A549 (cell line): ENCODE measurements around the gene TACC2. TPM values are rescaled to one million over a fixed set of nuclear protein-coding genes. Genes with fewer than 3 reads are reported as not detected.
A peak's percentile ranks its signal among the peaks of the same experiment; 100 is the strongest.

Experiments used
- ATAC-seq, 2 experiments: fragments of 200-7000 bp in 1 of 2; fragments of >200 bp in 1 of 2; cut with Nextera tagmentation in 1 of 2; cut with Tn5 transposase in 1 of 2; 3 replicates each; pipeline versions ENCODE4 v1.8.0 to v1.9.1; 2018 to 2020; ENCODE audit warnings: mild to moderate bottlenecking in 1 of 2, moderate library complexity in 1 of 2
- CTCF ChIA-PET: fragments of 300-600 bp; sonication (Branson Sonifier 250); formaldehyde crosslinking; extraction: SDS; loops from one replicate; lab custom pipeline; 2021; ENCODE audit warnings: antibody characterized with exemption, inconsistent platforms; lab: Yijun Ruan, JAX
- POLR2A ChIA-PET: fragments of 350-600 bp; formaldehyde crosslinking; extraction: SDS; loops from one replicate; lab custom pipeline; 2021; ENCODE audit warnings: antibody characterized with exemption, inconsistent platforms; lab: Yijun Ruan, JAX
- DNase-seq, 2 experiments: peaks; one replicate each; pipeline versions ENCODE4 v3.0.0 to v3.0.0-alpha.2; 2011 to 2016; ENCODE audit warnings: low read depth in 1 of 2, low spot score in 1 of 2
- FAIRE-seq: peaks from 2 replicates; lab custom pipeline; 2011; peaks lifted over from hg19 to GRCh38; lab: Jason Lieb, UNC
- H3K27ac ChIP-seq, 2 experiments: fragments of >200 bp; sonication (Bioruptor Twin); formaldehyde crosslinking; 3 replicates each; pipeline ENCODE4 v1.5.1; 2016 to 2017
- H3K4me1 ChIP-seq: fragments of >200 bp; sonication (Bioruptor Twin); formaldehyde crosslinking; 3 replicates; pipeline ENCODE4 v1.6.1; 2016
- H3K4me2 ChIP-seq: fragments of >200 bp; sonication (Bioruptor Twin); formaldehyde crosslinking; 3 replicates; pipeline ENCODE4 v1.6.1; 2016
- H3K4me3 ChIP-seq: fragments of >200 bp; sonication (Bioruptor Twin); formaldehyde crosslinking; 3 replicates; pipeline ENCODE4 v1.5.1; 2016
- H3K9me3 ChIP-seq: fragments of >200 bp; sonication (Bioruptor Twin); formaldehyde crosslinking; 3 replicates; pipeline ENCODE4 v1.6.1; 2016
- CEBPB ChIP-seq, 2 experiments: fragments of >200 bp in 1 of 2; sonication (Bioruptor Twin) in 1 of 2; formaldehyde crosslinking in 1 of 2; IDR thresholded peaks; 2 replicates each; pipeline ENCODE4 v1.6.1; 2012 to 2016
- CHD2 ChIP-seq: fragments of 150-350 bp; IDR thresholded peaks from 2 replicates; pipeline ENCODE4 v1.6.1; 2014; ENCODE audit warnings: low read length; ENCODE audit not compliant: partially characterized antibody
- EP300 ChIP-seq, 2 experiments: fragments of >200 bp; sonication (Bioruptor Twin); formaldehyde crosslinking; IDR thresholded peaks; 2 replicates in 1 of 2; 3 replicates in 1 of 2; pipeline ENCODE4 v1.6.1; 2016 to 2017
- FOSL2 ChIP-seq, 2 experiments: fragments of 450-650 bp in 1 of 2; fragments of >200 bp in 1 of 2; sonication (Bioruptor Twin) in 1 of 2; formaldehyde crosslinking; IDR thresholded peaks; 2 replicates each; pipeline versions ENCODE4 v1.5.0 to v1.6.1; 2016 to 2020; ENCODE audit warnings: mild to moderate bottlenecking in 1 of 2, moderate library complexity in 1 of 2
- FOXS1 ChIP-seq: fragments of 250-450 bp; sonication (Bioruptor Pico); IDR thresholded peaks from 2 replicates; pipeline ENCODE4 v1.5.0; 2020; ENCODE audit warnings: mild to moderate bottlenecking, moderate library complexity
- GATA3 ChIP-seq: IDR thresholded peaks from 2 replicates; pipeline ENCODE4 v1.6.1; 2012; ENCODE audit warnings: borderline replicate concordance
- HOXA7 ChIP-seq: fragments of 250-450 bp; sonication (Bioruptor Pico); IDR thresholded peaks from 2 replicates; pipeline ENCODE4 v1.5.0; 2020; ENCODE audit warnings: mild to moderate bottlenecking, moderate library complexity
- JUN ChIP-seq, 2 experiments: fragments of >200 bp; sonication (Bioruptor Twin); formaldehyde crosslinking; IDR thresholded peaks; 2 replicates in 1 of 2; 3 replicates in 1 of 2; pipeline ENCODE4 v1.6.1; 2016 to 2017
- MAFK ChIP-seq: fragments of 450-650 bp; IDR thresholded peaks from 2 replicates; pipeline ENCODE4 v1.6.1; 2014; ENCODE audit not compliant: partially characterized antibody
- NFE2L2 ChIP-seq: fragments of 150-350 bp; conservative IDR thresholded peaks from 2 replicates; pipeline ENCODE4 v1.6.1; 2014; ENCODE audit warnings: low read length
- NR3C1 ChIP-seq: fragments of >200 bp; sonication (Bioruptor Twin); formaldehyde crosslinking; IDR thresholded peaks from 3 replicates; pipeline ENCODE4 v1.6.1; 2017
- POLR2A ChIP-seq: IDR thresholded peaks from 2 replicates; pipeline ENCODE4 v1.6.1; 2012; ENCODE audit warnings: mild to moderate bottlenecking, low read length
- RFX5 ChIP-seq: fragments of 450-650 bp; IDR thresholded peaks from 2 replicates; pipeline ENCODE4 v1.7.1; 2014; ENCODE audit warnings: antibody characterized with exemption, mild to moderate bottlenecking, moderate library complexity
- RNF2 ChIP-seq: fragments of 200-600 bp; sonication (generic); IDR thresholded peaks from 2 replicates; pipeline ENCODE4 v1.6.1; 2016; ENCODE audit warnings: low read depth, mild to moderate bottlenecking, antibody characterized with exemption, moderate library complexity, borderline replicate concordance
- ZNF302 ChIP-seq: fragments of 250-450 bp; sonication (Bioruptor Pico); IDR thresholded peaks from 2 replicates; pipeline ENCODE4 v1.9.0; 2021; ENCODE audit warnings: inconsistent platforms, mild to moderate bottlenecking, moderate library complexity
- WGBS: methylation state at CpG from one replicate; pipeline ENCODE4 v1.1.6; 2017; ENCODE audit errors: missing lambda C conversion rate; 5-methylcytosine and 5-hydroxymethylcytosine counted together
- polyA plus RNA-seq, 4 experiments: library from polyadenylated mRNA; depleted of rRNA in 3 of 4; stranded (reverse); fragments of >200 nt; fragmentation: RNase III in 1 of 4; extraction: RNeasy Plus Mini Kit Qiagen cat#74134 plus additional on column Dnase treatment in 1 of 4; gene quantifications; 2 replicates in 3 of 4; 3 replicates in 1 of 4; pipeline ENCODE4 v1.2.3, GENCODE V29; 2011 to 2017
- TF ChIP-seq, protein P1 (sequence below): IDR thresholded peaks from 2 replicates; pipeline ENCODE4 v1.6.1; 2012
- TF ChIP-seq, protein P2 (sequence below): IDR thresholded peaks from 2 replicates; pipeline ENCODE4 v1.6.1; 2012
- TF ChIP-seq, protein P3 (sequence below): fragments of 450-650 bp; IDR thresholded peaks from 2 replicates; pipeline ENCODE4 v1.6.1; 2014; ENCODE audit warnings: antibody characterized with exemption
- TF ChIP-seq, protein P4 (sequence below): fragments of 250-450 bp; sonication (Bioruptor Pico); IDR thresholded peaks from 2 replicates; pipeline ENCODE4 v1.5.0; 2021; ENCODE audit warnings: mild to moderate bottlenecking, moderate library complexity, borderline replicate concordance
- TF ChIP-seq, protein P5 (sequence below): fragments of 250-450 bp; sonication (Bioruptor Pico); IDR thresholded peaks from 2 replicates; pipeline ENCODE4 v1.5.0; 2020; ENCODE audit warnings: low read depth, mild to moderate bottlenecking, moderate library complexity
- TF ChIP-seq, protein P6 (sequence below): fragments of >200 bp; sonication (Bioruptor Twin); formaldehyde crosslinking; IDR thresholded peaks from 3 replicates; pipeline ENCODE4 v1.6.1; 2016

Gene TACC2
- polyA plus RNA-seq, 2 of the 4 experiments (the other 2 are of a cell fraction): 83.3 to 128 TPM

DNA sequence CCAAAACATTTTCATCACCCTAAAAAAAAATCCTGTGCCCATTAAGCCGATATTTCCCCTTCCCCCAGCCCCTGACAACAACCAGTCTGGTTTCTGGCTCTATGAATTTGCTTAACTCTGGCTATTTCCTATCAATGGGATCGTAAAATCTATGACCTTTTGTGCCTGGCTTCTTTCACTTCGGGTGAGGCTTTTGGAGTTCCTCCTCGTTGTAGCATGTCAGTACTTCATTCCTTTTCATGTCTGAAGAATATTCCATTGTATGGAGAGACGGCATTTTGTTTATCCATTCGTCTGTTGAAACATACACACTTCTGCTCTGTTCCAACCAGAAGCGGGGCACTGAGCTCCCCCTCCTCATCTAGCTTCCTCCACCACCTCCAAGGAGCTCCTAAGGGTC, 29.5 kb downstream of the TACC2 start:
- ChIA-PET CTCF (interaction anchor here (0.9 kb wide), 1 partner anchor 11 kb away, joined by 3 read pairs; no protein-coding TSS in a partner anchor), POLR2A (no interaction called here)
- Histone ChIP-seq H3K27ac (peak overlapping the region; percentile 58 to 77; a peak in 5 of 6 replicates), H3K4me1 (peaks cover 17% of the 10 kb centered on the region), H3K9me3 (no peaks in the 10 kb centered on the region), H3K4me3 (no peak overlapping the region), H3K4me2 (peak overlapping the region; percentile 85)
- ATAC-seq (no peak; a peak in 1 of 6 replicates), DNase-seq (no peak), FAIRE-seq (no peak)
- TF ChIP-seq CEBPB (IDR thresholded peaks at IDR 0.05): no peak
- TF ChIP-seq, protein P1, sequence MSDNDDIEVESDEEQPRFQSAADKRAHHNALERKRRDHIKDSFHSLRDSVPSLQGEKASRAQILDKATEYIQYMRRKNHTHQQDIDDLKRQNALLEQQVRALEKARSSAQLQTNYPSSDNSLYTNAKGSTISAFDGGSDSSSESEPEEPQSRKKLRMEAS: no peak
- TF ChIP-seq POLR2A: no peak
- TF ChIP-seq, protein P2, sequence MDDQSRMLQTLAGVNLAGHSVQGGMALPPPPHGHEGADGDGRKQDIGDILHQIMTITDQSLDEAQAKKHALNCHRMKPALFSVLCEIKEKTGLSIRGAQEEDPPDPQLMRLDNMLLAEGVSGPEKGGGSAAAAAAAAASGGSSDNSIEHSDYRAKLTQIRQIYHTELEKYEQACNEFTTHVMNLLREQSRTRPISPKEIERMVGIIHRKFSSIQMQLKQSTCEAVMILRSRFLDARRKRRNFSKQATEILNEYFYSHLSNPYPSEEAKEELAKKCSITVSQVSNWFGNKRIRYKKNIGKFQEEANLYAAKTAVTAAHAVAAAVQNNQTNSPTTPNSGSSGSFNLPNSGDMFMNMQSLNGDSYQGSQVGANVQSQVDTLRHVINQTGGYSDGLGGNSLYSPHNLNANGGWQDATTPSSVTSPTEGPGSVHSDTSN: no peak
- no peak for TF ChIP-seq ZNF302 (CRISPR knock-in tag)
- no peak for TF ChIP-seq FOXS1 (CRISPR knock-in tag)
- TF ChIP-seq, protein P3, sequence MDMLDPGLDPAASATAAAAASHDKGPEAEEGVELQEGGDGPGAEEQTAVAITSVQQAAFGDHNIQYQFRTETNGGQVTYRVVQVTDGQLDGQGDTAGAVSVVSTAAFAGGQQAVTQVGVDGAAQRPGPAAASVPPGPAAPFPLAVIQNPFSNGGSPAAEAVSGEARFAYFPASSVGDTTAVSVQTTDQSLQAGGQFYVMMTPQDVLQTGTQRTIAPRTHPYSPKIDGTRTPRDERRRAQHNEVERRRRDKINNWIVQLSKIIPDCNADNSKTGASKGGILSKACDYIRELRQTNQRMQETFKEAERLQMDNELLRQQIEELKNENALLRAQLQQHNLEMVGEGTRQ: no peak
- TF ChIP-seq HOXA7 (CRISPR knock-in tag): no peak
- TF ChIP-seq GATA3: no peak
- no peak for TF ChIP-seq EP300 (IDR thresholded peaks at IDR 0.05)
- TF ChIP-seq CHD2: no peak
- no peak for TF ChIP-seq JUN (IDR thresholded peaks at IDR 0.05)
- TF ChIP-seq NFE2L2: no peak
- WGBS: 66% methylated on average over 7 of the region's 7 CpGs

DNA sequence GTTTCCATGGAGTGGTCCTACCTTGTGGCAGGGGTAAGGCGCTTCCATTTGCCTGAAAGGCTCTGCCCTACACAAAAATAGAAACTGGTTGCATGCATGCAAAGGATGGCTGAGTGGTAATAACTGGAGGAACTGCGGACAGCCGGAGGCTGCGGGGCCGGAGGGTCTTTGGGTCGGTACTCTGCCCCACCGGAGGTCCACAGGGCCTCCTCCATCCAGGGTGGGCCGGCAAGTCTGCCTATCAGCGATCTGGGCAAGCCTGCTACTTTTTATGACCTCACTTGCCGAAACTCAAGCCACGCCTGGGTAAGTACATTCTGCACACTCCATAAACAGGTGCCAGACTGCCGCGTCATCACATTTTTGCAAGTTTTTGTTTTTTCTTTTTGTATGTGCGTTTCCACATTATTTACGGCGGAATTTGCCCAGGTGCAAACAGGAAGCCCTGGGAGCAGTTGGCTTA, 30.0 kb downstream of the TACC2 start:
- TF ChIP-seq MAFK (peak; percentile 95), NR3C1 (no peak)
- Histone ChIP-seq H3K4me3 (peak overlapping the region; percentile 32), H3K27ac (peak overlapping the region; percentile 58 to 77), H3K4me2 (peak overlapping the region; percentile 85), H3K4me1 (peaks cover 17% of the 10 kb centered on the region), H3K9me3 (no peaks in the 10 kb centered on the region)
- ChIA-PET POLR2A (no interaction called here), CTCF (interaction anchor here (0.9 kb wide), 1 partner anchor 11 kb away, joined by 3 read pairs; no protein-coding TSS in a partner anchor)
- no peak for FAIRE-seq
- ATAC-seq: peak; percentile 57 to 64; a peak in 5 of 6 replicates
- WGBS: 50% methylated on average over 16 of the region's 16 CpGs
- peak in 1 of 2 experiments; percentile 33 for DNase-seq

DNA sequence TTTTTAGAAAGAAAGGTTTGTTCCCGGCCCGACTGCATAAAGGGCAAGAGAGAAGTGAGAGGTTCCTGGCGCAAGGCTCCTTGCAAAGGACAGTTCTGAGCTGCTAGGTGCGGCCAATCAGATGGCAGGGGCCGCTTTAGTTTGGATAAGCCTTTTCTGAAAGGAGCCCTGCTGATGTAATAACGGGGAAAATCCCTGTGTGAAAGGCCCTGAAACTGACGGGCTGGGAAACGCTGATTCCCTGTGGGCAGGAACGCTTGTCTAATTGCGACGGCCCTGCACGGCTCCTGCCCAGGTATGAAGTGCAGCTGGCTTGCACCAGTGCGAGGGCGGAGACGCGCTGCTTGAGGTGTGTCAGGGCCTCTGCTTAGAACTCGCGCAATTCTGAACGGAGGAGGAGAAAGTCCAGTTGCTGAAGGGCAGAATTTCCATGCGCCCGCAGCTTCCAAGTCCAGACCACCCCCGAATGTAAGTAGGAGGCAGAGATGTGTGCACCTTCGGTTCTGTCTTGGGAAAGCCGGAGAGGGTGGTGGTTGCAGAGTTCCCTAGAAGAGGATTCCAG, 30.5 kb downstream of the TACC2 start:
- peak in 1 of 2 experiments; percentile 47 for DNase-seq
- H3K4me2 ChIP-seq: peak overlapping the region; percentile 85
- H3K27ac ChIP-seq: peak overlapping the region; percentile 58 to 77
- 30% methylated on average over 24 of the region's 24 CpGs for WGBS
- H3K4me1 ChIP-seq: peaks cover 17% of the 10 kb centered on the region
- no peak for FAIRE-seq
- POLR2A ChIA-PET: no interaction called here
- H3K4me3 ChIP-seq: peak overlapping the region; percentile 32
- TF ChIP-seq, protein P1: 0 out of 2 replicates have a peak, but pooled peaks have one; percentile 14
- no peak for TF ChIP-seq RFX5
- H3K9me3 ChIP-seq: no peaks in the 10 kb centered on the region
- CTCF ChIA-PET: interaction anchor here (0.7 kb wide), 1 partner anchor 32 kb away, joined by 4 read pairs; no protein-coding TSS in a partner anchor
- peak; percentile 68 to 75 for ATAC-seq

DNA sequence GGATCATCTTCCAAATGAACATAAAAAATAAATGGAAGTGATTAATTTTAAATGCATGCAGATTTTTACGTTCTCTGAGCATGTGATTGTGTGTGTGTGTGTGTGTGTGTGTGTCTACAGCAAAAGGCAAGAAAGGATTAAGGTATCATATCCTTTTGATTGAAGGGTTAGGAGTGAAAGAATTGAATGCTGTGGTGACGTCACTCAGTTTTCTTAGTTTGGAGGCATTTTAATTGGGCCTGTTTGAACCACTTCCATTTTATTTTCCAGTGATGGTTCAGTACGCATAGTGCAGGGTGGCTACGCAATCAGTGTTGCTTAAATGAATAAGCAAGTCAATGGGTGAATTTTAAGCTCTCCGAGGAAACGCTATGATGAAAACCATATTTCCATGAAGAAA, 31.3 kb downstream of the TACC2 start:
- no peaks in the 10 kb centered on the region for H3K9me3 ChIP-seq
- FAIRE-seq (no peak), ATAC-seq (no peak), DNase-seq (no peak)
- no peak overlapping the region for H3K4me3 ChIP-seq
- H3K27ac ChIP-seq: no peak overlapping the region
- POLR2A ChIA-PET: no interaction called here
- peaks cover 17% of the 10 kb centered on the region for H3K4me1 ChIP-seq
- CTCF ChIA-PET: interaction anchor here (0.7 to 1.4 kb wide), 3 partner anchors 8 to 92 kb away, joined by 3 to 4 read pairs (median 3); no protein-coding TSS in a partner anchor
- peak overlapping the region; percentile 85 for H3K4me2 ChIP-seq
- WGBS: 93% methylated on average over 6 of the region's 6 CpGs
- TF ChIP-seq RNF2: no peak
- TF ChIP-seq CHD2: no peak
- TF ChIP-seq, protein P4, sequence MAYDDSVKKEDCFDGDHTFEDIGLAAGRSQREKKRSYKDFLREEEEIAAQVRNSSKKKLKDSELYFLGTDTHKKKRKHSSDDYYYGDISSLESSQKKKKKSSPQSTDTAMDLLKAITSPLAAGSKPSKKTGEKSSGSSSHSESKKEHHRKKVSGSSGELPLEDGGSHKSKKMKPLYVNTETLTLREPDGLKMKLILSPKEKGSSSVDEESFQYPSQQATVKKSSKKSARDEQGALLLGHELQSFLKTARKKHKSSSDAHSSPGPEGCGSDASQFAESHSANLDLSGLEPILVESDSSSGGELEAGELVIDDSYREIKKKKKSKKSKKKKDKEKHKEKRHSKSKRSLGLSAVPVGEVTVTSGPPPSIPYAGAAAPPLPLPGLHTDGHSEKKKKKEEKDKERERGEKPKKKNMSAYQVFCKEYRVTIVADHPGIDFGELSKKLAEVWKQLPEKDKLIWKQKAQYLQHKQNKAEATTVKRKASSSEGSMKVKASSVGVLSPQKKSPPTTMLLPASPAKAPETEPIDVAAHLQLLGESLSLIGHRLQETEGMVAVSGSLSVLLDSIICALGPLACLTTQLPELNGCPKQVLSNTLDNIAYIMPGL: no peak
- TF ChIP-seq, protein P5, sequence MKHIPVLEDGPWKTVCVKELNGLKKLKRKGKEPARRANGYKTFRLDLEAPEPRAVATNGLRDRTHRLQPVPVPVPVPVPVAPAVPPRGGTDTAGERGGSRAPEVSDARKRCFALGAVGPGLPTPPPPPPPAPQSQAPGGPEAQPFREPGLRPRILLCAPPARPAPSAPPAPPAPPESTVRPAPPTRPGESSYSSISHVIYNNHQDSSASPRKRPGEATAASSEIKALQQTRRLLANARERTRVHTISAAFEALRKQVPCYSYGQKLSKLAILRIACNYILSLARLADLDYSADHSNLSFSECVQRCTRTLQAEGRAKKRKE (CRISPR knock-in tag): no peak
- no peak for TF ChIP-seq RFX5
- TF ChIP-seq, protein P6, sequence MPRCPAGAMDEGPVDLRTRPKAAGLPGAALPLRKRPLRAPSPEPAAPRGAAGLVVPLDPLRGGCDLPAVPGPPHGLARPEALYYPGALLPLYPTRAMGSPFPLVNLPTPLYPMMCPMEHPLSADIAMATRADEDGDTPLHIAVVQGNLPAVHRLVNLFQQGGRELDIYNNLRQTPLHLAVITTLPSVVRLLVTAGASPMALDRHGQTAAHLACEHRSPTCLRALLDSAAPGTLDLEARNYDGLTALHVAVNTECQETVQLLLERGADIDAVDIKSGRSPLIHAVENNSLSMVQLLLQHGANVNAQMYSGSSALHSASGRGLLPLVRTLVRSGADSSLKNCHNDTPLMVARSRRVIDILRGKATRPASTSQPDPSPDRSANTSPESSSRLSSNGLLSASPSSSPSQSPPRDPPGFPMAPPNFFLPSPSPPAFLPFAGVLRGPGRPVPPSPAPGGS: no peak
- no peak for TF ChIP-seq JUN (IDR thresholded peaks at IDR 0.05)
- TF ChIP-seq, protein P2: no peak
- no peak for TF ChIP-seq FOSL2 (IDR thresholded peaks at IDR 0.05)
- TF ChIP-seq FOSL2 (CRISPR knock-in tag; IDR thresholded peaks at IDR 0.05): no peak
